Measurements from ENCODE around the gene GRM8.

GRCh38 chr7:126881315-126881714, 371.4 kb downstream of the GRM8 start:
- TF ChIP-seq ZC3H10 (CRISPR knock-in tag; IDR thresholded peaks at IDR 0.05) (no peak), CSDC2 (CRISPR knock-in tag; IDR thresholded peaks at IDR 0.05) (no peak), ZFP3 (CRISPR knock-in tag; IDR thresholded peaks at IDR 0.05) (no peak)
